ENCODE results near the gene FXYD2. TPM values are rescaled to one million over a fixed set of nuclear protein-coding genes. Genes with fewer than 3 reads are reported as not detected.

The FXYD2 gene
- 1 to 10 TPM in 4 of 6 donors, under 1 TPM in 2; 0.15 to 4.5 (median 2.4) TPM for total RNA-seq

GRCh38 chr11:117824571-117825537, at the start of gene FXYD2:
Gene FXYD2 (minus strand): TSS chr11:117824744. CDS start chr11:117824678, 66 bp downstream.
- TF ChIP-seq POLR2A (IDR thresholded peaks at IDR 0.05) (no peak), CTCF (IDR thresholded peaks at IDR 0.05) (no peak), POLR2AphosphoS5 (IDR thresholded peaks at IDR 0.05) (peak in 1 of 2 donors; percentile 70)
- ATAC-seq (ENCODE audit: low FRiP score in 2 of 2) (peak in 1 of 2 donors; percentile 68), DNase-seq (peak; percentile 52 to 81)
- no peak within 1 kb of the TSS for H3K4me3 ChIP-seq
- H3K27me3 ChIP-seq = no peaks in the 10 kb centered on the region
- 40% methylated on average over 18 to 22 of the region's 22 CpGs for WGBS, 2 donors
- H3K36me3 ChIP-seq = no peaks in the 10 kb centered on the region
- H3K27ac ChIP-seq = peak within 1 kb of the TSS; percentile 62 to 87 (median 82)
- no peaks in the 10 kb centered on the region for H3K9me3 ChIP-seq
- H3K4me1 ChIP-seq = peaks cover 38 to 55% (median 41%) of the 10 kb centered on the region in 4 donors

- Histone ChIP-seq H3K36me3 (no peaks in the 10 kb centered on the region), H3K27ac (peak overlapping the region; percentile 26 to 79 (median 68)), H3K4me1 (peaks cover 42 to 68% (median 49%) of the 10 kb centered on the region in 4 donors), H3K4me3 (no peak overlapping the region), H3K9me3 (no peaks in the 10 kb centered on the region), H3K27me3 (peaks cover 0 to 16% (median 4%) of the 10 kb centered on the region in 4 donors)
- no peak for TF ChIP-seq CTCF (IDR thresholded peaks at IDR 0.05)
- no peak for TF ChIP-seq POLR2AphosphoS5 (IDR thresholded peaks at IDR 0.05)
- WGBS, 2 donors = 62 to 84% methylated on average over 3 to 8 of the region's 8 CpGs
- no peak for DNase-seq
- ATAC-seq (ENCODE audit: low FRiP score in 2 of 2) = no peak
These were observed 49.2 kb upstream of the FXYD2 start for GRCh38 chr11:117873828-117874125.

GRCh38 chr11:117872975-117873827, 48.7 kb upstream of the FXYD2 start:
- TF ChIP-seq POLR2A (IDR thresholded peaks at IDR 0.05) = no peak
- TF ChIP-seq CTCF (IDR thresholded peaks at IDR 0.05) = no peak
- no peak for TF ChIP-seq POLR2AphosphoS5 (IDR thresholded peaks at IDR 0.05)
- TF ChIP-seq EP300 (IDR thresholded peaks at IDR 0.05) = no peak
- peaks cover 42 to 68% (median 49%) of the 10 kb centered on the region in 4 donors for H3K4me1 ChIP-seq
- H3K27me3 ChIP-seq = peaks cover 0 to 16% (median 4%) of the 10 kb centered on the region in 4 donors
- no peaks in the 10 kb centered on the region for H3K9me3 ChIP-seq
- 83 to 89% methylated on average over 15 of the region's 15 CpGs for WGBS, 2 donors
- H3K4me3 ChIP-seq = no peak overlapping the region
- no peak for ATAC-seq (ENCODE audit: low FRiP score in 2 of 2)
- no peaks in the 10 kb centered on the region for H3K36me3 ChIP-seq
- H3K27ac ChIP-seq = peak overlapping the region; percentile 10 to 79 (median 52)
- DNase-seq = no peak

- peak overlapping the region; percentile 10 to 77 (median 16) for H3K27ac ChIP-seq
- DNase-seq (no peak), ATAC-seq (ENCODE audit: low FRiP score in 2 of 2) (no peak)
- H3K27me3 ChIP-seq = peaks cover 0 to 16% (median 4%) of the 10 kb centered on the region in 4 donors
- H3K9me3 ChIP-seq = no peaks in the 10 kb centered on the region
- H3K36me3 ChIP-seq = no peaks in the 10 kb centered on the region
- 53 to 65% methylated on average over 12 of the region's 12 CpGs for WGBS, 2 donors
- H3K4me1 ChIP-seq = peaks cover 42 to 66% (median 49%) of the 10 kb centered on the region in 4 donors
- no peak overlapping the region for H3K4me3 ChIP-seq
- TF ChIP-seq EP300 (IDR thresholded peaks at IDR 0.05) (no peak), POLR2AphosphoS5 (IDR thresholded peaks at IDR 0.05) (no peak)
These were observed 47.9 kb upstream of the FXYD2 start for GRCh38 chr11:117872420-117872961.

GRCh38 chr11:117871784-117872183, 47.2 kb upstream of the FXYD2 start:
- H3K4me1 ChIP-seq = peaks cover 37 to 59% (median 46%) of the 10 kb centered on the region in 4 donors
- ATAC-seq (ENCODE audit: low FRiP score in 2 of 2) = no peak
- WGBS, 2 donors = 88 to 89% methylated on average over 5 of the region's 5 CpGs

More at GRCh38 chr11:117871784-117872183, 47.2 kb upstream of the FXYD2 start:
- Histone ChIP-seq H3K27ac (peak overlapping the region in 1 of 4 donors; percentile 17), H3K4me3 (no peak overlapping the region), H3K36me3 (no peaks in the 10 kb centered on the region), H3K27me3 (peaks cover 0 to 13% (median under 1%) of the 10 kb centered on the region in 4 donors), H3K9me3 (no peaks in the 10 kb centered on the region)
- no peak for DNase-seq
- TF ChIP-seq POLR2AphosphoS5 (IDR thresholded peaks at IDR 0.05) (no peak), EP300 (IDR thresholded peaks at IDR 0.05) (no peak), CTCF (IDR thresholded peaks at IDR 0.05) (no peak), POLR2A (IDR thresholded peaks at IDR 0.05) (no peak)
